Lower leg skin (tissue), 4 donors: Measurements from ENCODE around the gene S100A9. TPM values are rescaled to one million over a fixed set of nuclear protein-coding genes. Genes with fewer than 3 reads are reported as not detected.
A peak's percentile ranks its signal among the peaks of the same experiment; 100 is the strongest.

Experiments
- DNase-seq, 2 donors: peaks; one replicate each; pipeline ENCODE4 v3.0.0-alpha.2; 2019; ENCODE audit warnings: low spot score in 2 of 2
- H3K4me3 ChIP-seq: fragments of 200-600 bp; sonication (generic); 2 replicates; pipeline ENCODE4 v1.5.1; 2017; ENCODE audit warnings: mild to moderate bottlenecking, low read depth; ENCODE audit not compliant: poor library complexity, severe bottlenecking
- POLR2A ChIP-seq, 2 donors: fragments of 450-650 bp; IDR thresholded peaks; one replicate each; pipeline ENCODE4 v1.6.1; 2016 to 2017; ENCODE audit warnings: antibody characterized with exemption in 2 of 2, mild to moderate bottlenecking in 1 of 2, moderate library complexity in 1 of 2
- WGBS, 2 donors: methylation state at CpG; one replicate each; pipeline ENCODE4 v1.1.5; 2018; 5-methylcytosine and 5-hydroxymethylcytosine counted together
- intact Hi-C: fragments of 100-400 bp; cut with DNase I; formaldehyde crosslinking; loops from one replicate; pipeline ENCODE4 v1.15.0; 2023; ENCODE audit warnings: low total_unique reads
- total RNA-seq, 4 donors: library from RNA; depleted of rRNA; stranded (reverse); fragments of >200 nt; gene quantifications; one replicate each; pipeline ENCODE4 v1.1.0, GENCODE V29; 2016
- TF ChIP-seq, protein P1 (sequence below), 3 donors: fragments of 450-650 bp; IDR thresholded peaks; one replicate each; pipeline ENCODE4 v1.5.1; 2016; ENCODE audit warnings: antibody characterized with exemption in 3 of 3, mild to moderate bottlenecking in 3 of 3, moderate library complexity in 2 of 3

Gene S100A9
- total RNA-seq, 4 donors from 2014 or later: 21.6 to 53.2 (median 31.3) TPM

DNA sequence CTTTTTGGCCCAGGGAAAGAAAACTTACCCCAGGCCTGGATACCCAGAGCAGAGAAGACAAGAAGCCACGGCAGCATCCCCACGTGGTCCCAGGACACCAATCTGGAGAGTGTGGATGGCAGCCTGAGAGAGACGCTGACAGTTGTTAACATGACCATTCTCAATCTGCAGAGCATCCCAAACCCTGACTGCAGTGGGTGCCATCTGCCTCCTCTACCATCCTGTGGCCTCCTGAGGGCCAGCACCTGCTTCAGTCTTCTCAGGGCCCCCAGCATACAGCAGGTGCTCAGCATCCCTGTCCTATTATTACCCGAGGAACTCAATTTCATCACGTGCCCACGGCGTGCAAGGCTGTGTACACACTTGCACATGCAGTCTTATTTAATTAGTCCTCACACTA lies 9.8 kb upstream of the S100A9 start:
- no peak for DNase-seq
- 61 to 64% methylated on average over 7 of the region's 7 CpGs for WGBS, 2 donors
- TF ChIP-seq, protein P1, sequence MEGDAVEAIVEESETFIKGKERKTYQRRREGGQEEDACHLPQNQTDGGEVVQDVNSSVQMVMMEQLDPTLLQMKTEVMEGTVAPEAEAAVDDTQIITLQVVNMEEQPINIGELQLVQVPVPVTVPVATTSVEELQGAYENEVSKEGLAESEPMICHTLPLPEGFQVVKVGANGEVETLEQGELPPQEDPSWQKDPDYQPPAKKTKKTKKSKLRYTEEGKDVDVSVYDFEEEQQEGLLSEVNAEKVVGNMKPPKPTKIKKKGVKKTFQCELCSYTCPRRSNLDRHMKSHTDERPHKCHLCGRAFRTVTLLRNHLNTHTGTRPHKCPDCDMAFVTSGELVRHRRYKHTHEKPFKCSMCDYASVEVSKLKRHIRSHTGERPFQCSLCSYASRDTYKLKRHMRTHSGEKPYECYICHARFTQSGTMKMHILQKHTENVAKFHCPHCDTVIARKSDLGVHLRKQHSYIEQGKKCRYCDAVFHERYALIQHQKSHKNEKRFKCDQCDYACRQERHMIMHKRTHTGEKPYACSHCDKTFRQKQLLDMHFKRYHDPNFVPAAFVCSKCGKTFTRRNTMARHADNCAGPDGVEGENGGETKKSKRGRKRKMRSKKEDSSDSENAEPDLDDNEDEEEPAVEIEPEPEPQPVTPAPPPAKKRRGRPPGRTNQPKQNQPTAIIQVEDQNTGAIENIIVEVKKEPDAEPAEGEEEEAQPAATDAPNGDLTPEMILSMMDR (IDR thresholded peaks at IDR 0.05): no peak
- TF ChIP-seq POLR2A (IDR thresholded peaks at IDR 0.05): no peak
- no peak overlapping the region for H3K4me3 ChIP-seq
- intact Hi-C loops: no loop called here

- DNase-seq: peak in 1 of 2 donors; percentile 51
- TF ChIP-seq, protein P1 (IDR thresholded peaks at IDR 0.05): no peak
- no peak for TF ChIP-seq POLR2A (IDR thresholded peaks at IDR 0.05)
- no peak within 1 kb of the TSS for H3K4me3 ChIP-seq
- 30 to 51% methylated on average over 9 to 10 of the region's 10 CpGs for WGBS, 2 donors
- intact Hi-C loops: no loop called here
These were observed 8.9 kb upstream of the S100A9 start, which contains the start of gene PGLYRP4 for GRCh38 chr1:153348511-153349362. Gene PGLYRP4, minus strand, starts transcription at chr1:153348841. Its CDS starts 909 bp downstream, at chr1:153347932.

GRCh38 chr1:153349363-153350320 lies 8.0 kb upstream of the S100A9 start:
- intact Hi-C loops: no loop called here
- WGBS, 2 donors: 61 to 62% methylated on average over 17 of the region's 17 CpGs

DNA sequence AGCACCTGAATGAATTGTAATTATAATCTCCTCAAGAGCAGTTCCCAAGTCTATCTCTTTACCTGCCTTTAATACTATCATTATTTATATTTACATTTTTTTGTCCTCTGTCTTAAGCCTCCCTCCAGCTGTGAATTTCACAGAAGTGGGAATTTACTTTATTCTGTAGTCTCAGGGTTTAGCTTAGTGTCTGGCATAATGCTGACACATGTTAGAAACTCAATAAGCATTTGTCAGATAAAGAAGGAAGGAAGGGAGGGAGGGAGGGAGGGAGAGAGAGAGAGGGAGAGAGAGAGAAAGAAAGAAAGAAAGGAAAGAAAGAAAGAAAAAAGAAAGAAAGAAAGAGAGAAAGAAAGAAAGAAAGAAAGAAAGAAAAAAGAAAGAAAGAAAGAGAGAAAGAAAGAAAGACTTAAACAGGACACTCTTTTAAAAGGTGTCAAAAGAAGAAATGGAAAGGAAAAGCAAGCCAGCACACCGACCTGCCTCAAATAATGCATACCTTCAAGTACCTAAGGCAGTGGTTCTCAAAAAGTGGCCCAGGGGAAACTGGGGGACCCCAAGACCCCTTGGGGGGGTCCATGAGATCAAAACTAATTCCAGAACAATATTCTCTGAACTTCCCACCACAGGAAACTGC lies 7.2 kb upstream of the S100A9 start:
- TF ChIP-seq, protein P1 (IDR thresholded peaks at IDR 0.05): no peak
- TF ChIP-seq POLR2A (IDR thresholded peaks at IDR 0.05): no peak

More at GRCh38 chr1:153349363-153350320, 8.0 kb upstream of the S100A9 start:
- no peak for DNase-seq
- TF ChIP-seq POLR2A (IDR thresholded peaks at IDR 0.05): no peak
- TF ChIP-seq, protein P1 (IDR thresholded peaks at IDR 0.05): no peak
- no peak overlapping the region for H3K4me3 ChIP-seq

GRCh38 chr1:153352523-153352922 lies 5.1 kb upstream of the S100A9 start:
- intact Hi-C loops: loop anchor here (2.0 kb wide), 1 partner anchor 142 kb away; no protein-coding TSS in a partner anchor
- H3K4me3 ChIP-seq: no peak overlapping the region
- peak in 1 of 2 donors; percentile 89 for DNase-seq
- WGBS, 2 donors: 0 to 1% methylated on average over 4 of the region's 4 CpGs
- TF ChIP-seq, protein P1 (IDR thresholded peaks at IDR 0.05): no peak
- TF ChIP-seq POLR2A (IDR thresholded peaks at IDR 0.05): no peak

More for the DNA sequence above, 7.2 kb upstream of the S100A9 start:
- intact Hi-C loops: no loop called here
- no peak overlapping the region for H3K4me3 ChIP-seq
- 46 to 48% methylated on average over 1 of the region's 1 CpG for WGBS, 2 donors
- no peak for DNase-seq
